Endothelial cell of umbilical vein (primary cell): ENCODE results near the gene SERPINI1.

ENCODE experiments used
- CTCF ChIP-seq, 2 donors: IDR thresholded peaks; 1 replicate in 1 of 2; 2 replicates in 1 of 2; pipeline ENCODE4 v1.5.1; 2011; ENCODE audit warnings: low read length in 2 of 2, mild to moderate bottlenecking in 2 of 2, moderate library complexity in 2 of 2, control low read depth in 1 of 2, inconsistent platforms in 1 of 2, low read depth in 1 of 2; ENCODE audit not compliant: insufficient read depth in 1 of 2; ENCODE audit errors: extremely low read depth in 1 of 2
- POLR2A ChIP-seq: IDR thresholded peaks from 2 replicates; pipeline ENCODE4 v1.6.1; 2012; ENCODE audit warnings: low read depth, mild to moderate bottlenecking, control low read depth, low read length
- POLR2AphosphoS5 ChIP-seq: IDR thresholded peaks from 2 replicates; pipeline ENCODE4 v1.6.1; 2012; ENCODE audit warnings: low read depth, mild to moderate bottlenecking, control low read depth, low read length, moderate library complexity; ENCODE audit not compliant: insufficient read depth

GRCh38 chr3:167840247-167840646, 104.7 kb downstream of the SERPINI1 start:
- TF ChIP-seq CTCF (IDR thresholded peaks at IDR 0.05; ENCODE audit: extremely low read depth in 1 of 2, insufficient read depth in 1 of 2, low read depth in 1 of 2, low read length in 2 of 2) (no peak), POLR2AphosphoS5 (no peak), POLR2A (no peak)
